Measurements from ENCODE around the gene CALCOCO1. TPM values are rescaled to one million over a fixed set of nuclear protein-coding genes. Genes with fewer than 3 reads are reported as not detected.
"Not testable (repeated sequence)": the region's sequence is repeated elsewhere in the genome, so short reads cannot be mapped to it uniquely, and the experiment has no call there.

CALCOCO1 gene
- total and polyA plus RNA-seq, 4 experiments from 2014 or later: 77.3 to 178 (median 133) TPM

- Mint-ChIP-seq H3K4me3 (no peak overlapping the region), H3K36me3 (no peaks in the 10 kb centered on the region), H3K9me3 (peaks cover 0 to 1% (median 0%) of the 10 kb centered on the region in 8 donors), H3K27ac (no peak overlapping the region), H3K4me1 (no peaks in the 10 kb centered on the region), H3K27me3 (peaks cover 49 to 50% of the 10 kb centered on the region in 2 donors)
- DNase-seq: no peak
- intact Hi-C loops (cut with micrococcal nuclease): no loop called here
- Histone ChIP-seq H3K27ac (ENCODE audit: low read depth, low read length) (no peak overlapping the region), H3K36me3 (ENCODE audit: insufficient read depth, low read length) (no peaks in the 10 kb centered on the region), H3K4me1 (ENCODE audit: insufficient read depth, low read length) (no peaks in the 10 kb centered on the region), H3K4me3 (ENCODE audit: low read length in 2 of 2) (no peak overlapping the region), H3K9me3 (ENCODE audit: control insufficient read depth in 1 of 2, low read length in 2 of 2) (no peaks in the 10 kb centered on the region), H3K27me3 (ENCODE audit: insufficient read depth, low read length) (peaks cover 21% of the 10 kb centered on the region)
- ChIA-PET POLR2A (ENCODE audit: partially characterized antibody) (no interaction called here), CTCF (ENCODE audit: partially characterized antibody) (interaction anchor here (1.1 to 2.4 kb wide), 4 partner anchors 9 to 65 kb away, joined by 3 to 12 read pairs (median 6); no protein-coding TSS in a partner anchor)
Observed at GRCh38 chr12:53765891-53766290, 38.6 kb upstream of the CALCOCO1 start.

- H3K4me1 Mint-ChIP-seq: no peaks in the 10 kb centered on the region
- intact Hi-C loops (cut with micrococcal nuclease): no loop called here
- H3K36me3 Mint-ChIP-seq: no peaks in the 10 kb centered on the region
Observed at GRCh38 chr12:53764615-53765014, 37.4 kb upstream of the CALCOCO1 start.

GRCh38 chr12:53762793-53763192 is 35.5 kb upstream of the CALCOCO1 start:
- H3K27ac ChIP-seq (ENCODE audit: low read depth, low read length); H3K4me3 ChIP-seq (ENCODE audit: low read length in 2 of 2); H3K36me3 Mint-ChIP-seq; H3K9me3 Mint-ChIP-seq; DNase-seq; POLR2A ChIA-PET (ENCODE audit: partially characterized antibody); H3K36me3 ChIP-seq (ENCODE audit: insufficient read depth, low read length); H3K4me1 ChIP-seq (ENCODE audit: insufficient read depth, low read length); H3K9me3 ChIP-seq (ENCODE audit: control insufficient read depth in 1 of 2, low read length in 2 of 2); H3K27ac Mint-ChIP-seq; intact Hi-C loops (cut with micrococcal nuclease); H3K4me1 Mint-ChIP-seq; H3K4me3 Mint-ChIP-seq: not testable (repeated sequence)
- peaks cover 60 to 63% of the 10 kb centered on the region in 2 donors for H3K27me3 Mint-ChIP-seq
- peaks cover 23% of the 10 kb centered on the region for H3K27me3 ChIP-seq (ENCODE audit: insufficient read depth, low read length)
- CTCF ChIA-PET (ENCODE audit: partially characterized antibody): interaction anchor here (0.7 to 1.7 kb wide), 2 partner anchors 17 to 90 kb away, joined by 3 to 8 read pairs; no protein-coding TSS in a partner anchor

More at GRCh38 chr12:53764615-53765014, 37.4 kb upstream of the CALCOCO1 start:
- no peak overlapping the region for H3K27ac Mint-ChIP-seq
- POLR2A ChIA-PET (ENCODE audit: partially characterized antibody): interaction anchor here (1.0 kb wide), 1 partner anchor 27 kb away, joined by 3 read pairs; no protein-coding TSS in a partner anchor
- Histone ChIP-seq H3K4me3 (ENCODE audit: low read length in 2 of 2) (no peak overlapping the region), H3K36me3 (ENCODE audit: insufficient read depth, low read length) (no peaks in the 10 kb centered on the region), H3K4me1 (ENCODE audit: insufficient read depth, low read length) (no peaks in the 10 kb centered on the region), H3K9me3 (ENCODE audit: control insufficient read depth in 1 of 2, low read length in 2 of 2) (no peaks in the 10 kb centered on the region), H3K27me3 (ENCODE audit: insufficient read depth, low read length) (peaks cover 19% of the 10 kb centered on the region), H3K27ac (ENCODE audit: low read depth, low read length) (no peak overlapping the region)
- H3K9me3 Mint-ChIP-seq: peaks cover 0 to 1% (median 0%) of the 10 kb centered on the region in 8 donors
- H3K4me3 Mint-ChIP-seq: no peak overlapping the region
- no peak for DNase-seq
- peaks cover 53% of the 10 kb centered on the region in 2 donors for H3K27me3 Mint-ChIP-seq
- CTCF ChIA-PET (ENCODE audit: partially characterized antibody): interaction anchor here (0.9 to 2.4 kb wide), 6 partner anchors 7 to 64 kb away, joined by 3 to 12 read pairs (median 6); no protein-coding TSS in a partner anchor

- Mint-ChIP-seq H3K27ac (no peak overlapping the region), H3K27me3 (peaks cover 50 to 51% of the 10 kb centered on the region in 2 donors), H3K9me3 (no peaks in the 10 kb centered on the region), H3K4me3 (no peak overlapping the region), H3K36me3 (no peaks in the 10 kb centered on the region), H3K4me1 (peaks cover 2 to 8% (median 6%) of the 10 kb centered on the region in 4 donors)
- Histone ChIP-seq H3K4me1 (ENCODE audit: insufficient read depth, low read length) (peaks cover 10% of the 10 kb centered on the region), H3K4me3 (ENCODE audit: low read length in 2 of 2) (no peak overlapping the region), H3K27ac (ENCODE audit: low read depth, low read length) (no peak overlapping the region), H3K36me3 (ENCODE audit: insufficient read depth, low read length) (no peaks in the 10 kb centered on the region), H3K9me3 (ENCODE audit: control insufficient read depth in 1 of 2, low read length in 2 of 2) (no peaks in the 10 kb centered on the region), H3K27me3 (ENCODE audit: insufficient read depth, low read length) (peaks cover 19% of the 10 kb centered on the region)
- ChIA-PET CTCF (ENCODE audit: partially characterized antibody) (interaction anchor here (0.7 to 1.7 kb wide), 3 partner anchors 16 to 59 kb away, joined by 3 to 8 read pairs (median 8); no protein-coding TSS in a partner anchor), POLR2A (ENCODE audit: partially characterized antibody) (no interaction called here)
- DNase-seq: no peak
- intact Hi-C loops (cut with micrococcal nuclease): no loop called here
Observed at GRCh38 chr12:53761306-53761705, 34.1 kb upstream of the CALCOCO1 start.

- H3K4me1 Mint-ChIP-seq: peaks cover 2 to 10% (median 8%) of the 10 kb centered on the region in 4 donors
- no peaks in the 10 kb centered on the region for H3K36me3 Mint-ChIP-seq
- no peak for DNase-seq
- H3K4me3 Mint-ChIP-seq: no peak overlapping the region
- H3K9me3 Mint-ChIP-seq: no peaks in the 10 kb centered on the region
- Histone ChIP-seq H3K36me3 (ENCODE audit: insufficient read depth, low read length) (no peaks in the 10 kb centered on the region), H3K4me1 (ENCODE audit: insufficient read depth, low read length) (peaks cover 10% of the 10 kb centered on the region), H3K9me3 (ENCODE audit: control insufficient read depth in 1 of 2, low read length in 2 of 2) (no peaks in the 10 kb centered on the region), H3K27ac (ENCODE audit: low read depth, low read length) (no peak overlapping the region), H3K27me3 (ENCODE audit: insufficient read depth, low read length) (peaks cover 15% of the 10 kb centered on the region), H3K4me3 (ENCODE audit: low read length in 2 of 2) (no peak overlapping the region)
- intact Hi-C loops (cut with micrococcal nuclease): no loop called here
- H3K27ac Mint-ChIP-seq: no peak overlapping the region
- POLR2A ChIA-PET (ENCODE audit: partially characterized antibody): interaction anchor here (1.4 kb wide), 1 partner anchor 10 kb away, joined by 3 read pairs; no protein-coding TSS in a partner anchor
- H3K27me3 Mint-ChIP-seq: peaks cover 39 to 44% of the 10 kb centered on the region in 2 donors
- CTCF ChIA-PET (ENCODE audit: partially characterized antibody): interaction anchor here (2.2 kb wide), 1 partner anchor 13 kb away, joined by 11 read pairs; no protein-coding TSS in a partner anchor
Observed at GRCh38 chr12:53759261-53759660, 32.0 kb upstream of the CALCOCO1 start.

GRCh38 chr12:53758730-53759103 is 31.5 kb upstream of the CALCOCO1 start:
- intact Hi-C loops (cut with micrococcal nuclease): no loop called here
- H3K4me1 Mint-ChIP-seq: peaks cover 2 to 10% (median 8%) of the 10 kb centered on the region in 4 donors
- Histone ChIP-seq H3K9me3 (ENCODE audit: control insufficient read depth in 1 of 2, low read length in 2 of 2) (no peaks in the 10 kb centered on the region), H3K27ac (ENCODE audit: low read depth, low read length) (no peak overlapping the region), H3K27me3 (ENCODE audit: insufficient read depth, low read length) (peaks cover 15% of the 10 kb centered on the region), H3K4me3 (ENCODE audit: low read length in 2 of 2) (no peak overlapping the region), H3K36me3 (ENCODE audit: insufficient read depth, low read length) (no peaks in the 10 kb centered on the region), H3K4me1 (ENCODE audit: insufficient read depth, low read length) (peaks cover 10% of the 10 kb centered on the region)
- DNase-seq: no peak
- H3K9me3 Mint-ChIP-seq: no peaks in the 10 kb centered on the region
- no peak overlapping the region for H3K4me3 Mint-ChIP-seq
- H3K27me3 Mint-ChIP-seq: peaks cover 37 to 42% of the 10 kb centered on the region in 2 donors
- CTCF ChIA-PET (ENCODE audit: partially characterized antibody): interaction anchor here (2.2 to 6.5 kb wide), 5 partner anchors 13 to 60 kb away, joined by 11 to 122 read pairs (median 16); partner anchors contain the start of gene CALCOCO1
- H3K27ac Mint-ChIP-seq: no peak overlapping the region
- POLR2A ChIA-PET (ENCODE audit: partially characterized antibody): no interaction called here
- H3K36me3 Mint-ChIP-seq: no peaks in the 10 kb centered on the region

GRCh38 chr12:53758081-53758729 is 31.0 kb upstream of the CALCOCO1 start:
- Histone ChIP-seq H3K27me3 (ENCODE audit: insufficient read depth, low read length) (peaks cover 17% of the 10 kb centered on the region), H3K36me3 (ENCODE audit: insufficient read depth, low read length) (no peaks in the 10 kb centered on the region), H3K4me1 (ENCODE audit: insufficient read depth, low read length) (peaks cover 10% of the 10 kb centered on the region), H3K9me3 (ENCODE audit: control insufficient read depth in 1 of 2, low read length in 2 of 2) (no peaks in the 10 kb centered on the region), H3K4me3 (ENCODE audit: low read length in 2 of 2) (no peak overlapping the region), H3K27ac (ENCODE audit: low read depth, low read length) (no peak overlapping the region)
- CTCF ChIA-PET (ENCODE audit: partially characterized antibody): interaction anchor here (0.9 to 6.5 kb wide), 9 partner anchors 8 to 82 kb away, joined by 3 to 122 read pairs (median 12); partner anchors contain the start of genes ATP5MC2 and CALCOCO1
- intact Hi-C loops (cut with micrococcal nuclease): no loop called here
- Mint-ChIP-seq H3K4me3 (no peak overlapping the region), H3K36me3 (no peaks in the 10 kb centered on the region), H3K27ac (no peak overlapping the region), H3K4me1 (peaks cover 2 to 10% (median 8%) of the 10 kb centered on the region in 4 donors), H3K27me3 (peaks cover 32 to 37% of the 10 kb centered on the region in 2 donors), H3K9me3 (no peaks in the 10 kb centered on the region)
- no peak for DNase-seq
- POLR2A ChIA-PET (ENCODE audit: partially characterized antibody): interaction anchor here (1.7 kb wide), 1 partner anchor 11 kb away, joined by 6 read pairs; no protein-coding TSS in a partner anchor
